HEK293 (cell line): ENCODE results near the gene SCFD2.

Experiments used
- CTCF ChIA-PET: fragments of 350-600 bp; formaldehyde crosslinking; extraction: SDS; loops from one replicate; lab custom pipeline; 2021; ENCODE audit warnings: antibody characterized with exemption; lab: Yijun Ruan, JAX
- POLR2A ChIA-PET: fragments of 300-600 bp; formaldehyde crosslinking; extraction: SDS; loops from one replicate; lab custom pipeline; 2020; ENCODE audit warnings: antibody characterized with exemption, inconsistent platforms; lab: Yijun Ruan, JAX
- H3K27ac ChIP-seq: fragments of 200-500 bp; sonication (Bioruptor generic); 2 replicates; pipeline ENCODE4 v1.5.1; 2014; ENCODE audit warnings: low read depth, low read length, control low read depth, inconsistent platforms; ENCODE audit errors: extremely low read depth
- H3K36me3 ChIP-seq, 2 experiments: fragments of 200-500 bp in 1 of 2; sonication (Bioruptor generic) in 1 of 2; 1 replicate in 1 of 2; 2 replicates in 1 of 2; pipeline ENCODE4 v1.5.1; 2014 to 2017; ENCODE audit warnings: inconsistent platforms in 2 of 2, low read length in 2 of 2; ENCODE audit not compliant: control insufficient read depth in 2 of 2, insufficient read depth in 1 of 2
- H3K4me1 ChIP-seq: fragments of 200-500 bp; sonication (Bioruptor generic); 2 replicates; pipeline ENCODE4 v1.5.1; 2014; ENCODE audit warnings: mild to moderate bottlenecking, low read length, inconsistent platforms; ENCODE audit not compliant: control insufficient read depth, insufficient read depth
- H3K4me3 ChIP-seq: 2 replicates; pipeline ENCODE4 v1.5.1; 2011; ENCODE audit warnings: low read depth, mild to moderate bottlenecking, control low read depth, low read length, moderate library complexity
- H3K9me3 ChIP-seq: fragments of 200-500 bp; sonication (Bioruptor generic); 2 replicates; pipeline ENCODE4 v1.5.1; 2014; ENCODE audit warnings: low read depth, low read length, inconsistent platforms; ENCODE audit not compliant: control insufficient read depth, insufficient read depth
- ATF2 ChIP-seq: fragments of 450-650 bp; formaldehyde crosslinking; IDR thresholded peaks from 2 replicates; pipeline ENCODE4 v1.5.1; 2016; ENCODE audit warnings: missing biosample characterization, missing genetic modification characterization, low read depth
- KLF16 ChIP-seq: fragments of 450-650 bp; formaldehyde crosslinking; IDR thresholded peaks from 2 replicates; pipeline ENCODE4 v1.5.1; 2017; ENCODE audit warnings: missing biosample characterization, missing genetic modification characterization
- PRDM10 ChIP-seq: fragments of 450-650 bp; formaldehyde crosslinking; IDR thresholded peaks from 2 replicates; pipeline ENCODE4 v1.5.1; 2016; ENCODE audit warnings: missing biosample characterization, missing genetic modification characterization
- ZBTB11 ChIP-seq: fragments of 450-650 bp; formaldehyde crosslinking; conservative IDR thresholded peaks from 2 replicates; pipeline ENCODE4 v1.5.1; 2016; ENCODE audit warnings: low read depth, missing biosample characterization, missing genetic modification characterization
- ZBTB17 ChIP-seq: fragments of 450-650 bp; formaldehyde crosslinking; IDR thresholded peaks from 2 replicates; pipeline ENCODE4 v1.5.1; 2016; ENCODE audit warnings: missing biosample characterization, missing genetic modification characterization
- ZBTB48 ChIP-seq: fragments of 450-650 bp; formaldehyde crosslinking; IDR thresholded peaks from 2 replicates; pipeline ENCODE4 v1.5.1; 2016; ENCODE audit warnings: missing biosample characterization, missing genetic modification characterization
- ZBTB7A ChIP-seq: fragments of 450-650 bp; formaldehyde crosslinking; IDR thresholded peaks from 2 replicates; pipeline ENCODE4 v1.5.1; 2016; ENCODE audit warnings: low read depth, missing biosample characterization, missing genetic modification characterization
- ZFHX2 ChIP-seq: fragments of 450-650 bp; formaldehyde crosslinking; conservative IDR thresholded peaks from 2 replicates; pipeline ENCODE4 v1.5.1; 2016; ENCODE audit warnings: missing biosample characterization, missing genetic modification characterization
- ZNF121 ChIP-seq: fragments of 450-650 bp; formaldehyde crosslinking; IDR thresholded peaks from 2 replicates; pipeline ENCODE4 v1.5.1; 2016; ENCODE audit warnings: missing biosample characterization, missing genetic modification characterization
- ZNF214 ChIP-seq: fragments of 450-650 bp; formaldehyde crosslinking; IDR thresholded peaks from 2 replicates; pipeline ENCODE4 v1.5.1; 2017; ENCODE audit warnings: missing biosample characterization, mild to moderate bottlenecking, missing genetic modification characterization, borderline replicate concordance
- ZNF280D ChIP-seq: fragments of 450-650 bp; formaldehyde crosslinking; IDR thresholded peaks from 2 replicates; pipeline ENCODE4 v1.5.1; 2016; ENCODE audit warnings: missing biosample characterization, missing genetic modification characterization
- ZNF302 ChIP-seq: fragments of 450-650 bp; formaldehyde crosslinking; IDR thresholded peaks from 2 replicates; pipeline ENCODE4 v1.5.1; 2016; ENCODE audit warnings: missing biosample characterization, missing genetic modification characterization, low read depth
- ZNF341 ChIP-seq: fragments of 450-650 bp; formaldehyde crosslinking; IDR thresholded peaks from 2 replicates; pipeline ENCODE4; 2016; ENCODE audit warnings: low read depth, missing biosample characterization, missing genetic modification characterization
- ZNF433 ChIP-seq: fragments of 450-650 bp; formaldehyde crosslinking; IDR thresholded peaks from 2 replicates; pipeline ENCODE4 v1.5.1; 2016; ENCODE audit warnings: missing biosample characterization, missing genetic modification characterization, low read depth
- ZNF449 ChIP-seq: fragments of 450-650 bp; formaldehyde crosslinking; IDR thresholded peaks from 2 replicates; pipeline ENCODE4 v1.5.1; 2017; ENCODE audit warnings: missing biosample characterization, mild to moderate bottlenecking, missing genetic modification characterization, moderate library complexity
- ZNF558 ChIP-seq: fragments of 450-650 bp; formaldehyde crosslinking; IDR thresholded peaks from 2 replicates; pipeline ENCODE4 v1.5.1; 2016; ENCODE audit warnings: missing biosample characterization, missing genetic modification characterization
- ZNF571 ChIP-seq: fragments of 450-650 bp; formaldehyde crosslinking; IDR thresholded peaks from 2 replicates; pipeline ENCODE4 v1.5.0; 2017; ENCODE audit warnings: missing biosample characterization, missing genetic modification characterization
- ZNF624 ChIP-seq: fragments of 450-650 bp; formaldehyde crosslinking; IDR thresholded peaks from 2 replicates; pipeline ENCODE4 v1.5.1; 2017; ENCODE audit warnings: missing biosample characterization, missing genetic modification characterization
- ZNF704 ChIP-seq: fragments of 450-650 bp; formaldehyde crosslinking; IDR thresholded peaks from 2 replicates; pipeline ENCODE4 v1.5.1; 2016; ENCODE audit warnings: missing biosample characterization, missing genetic modification characterization
- ZNF791 ChIP-seq: fragments of 450-650 bp; formaldehyde crosslinking; IDR thresholded peaks from 2 replicates; pipeline ENCODE4 v1.5.1; 2016; ENCODE audit warnings: missing biosample characterization, missing genetic modification characterization
- ZSCAN23 ChIP-seq: fragments of 450-650 bp; formaldehyde crosslinking; IDR thresholded peaks from 2 replicates; pipeline ENCODE4 v1.5.1; 2016; ENCODE audit warnings: missing biosample characterization, missing genetic modification characterization

SCFD2 gene

GRCh38 chr4:52861879-52862616 lies 503.8 kb downstream of the SCFD2 start, which contains the start of gene RASL11B (continued):
- no peak for TF ChIP-seq PRDM10 (tag by site-specific recombination)
- no peak for TF ChIP-seq ZNF280D
- no peak for TF ChIP-seq ZNF624 (tag by site-specific recombination)
- no peak for TF ChIP-seq ZNF214 (tag by site-specific recombination)
- TF ChIP-seq ZNF571: no peak
- TF ChIP-seq ZBTB11 (tag by site-specific recombination): no peak
- TF ChIP-seq ZBTB7A (tag by site-specific recombination): no peak
- no peak for TF ChIP-seq ZBTB48
- no peak for TF ChIP-seq ZNF704 (tag by site-specific recombination)
- 0 out of 2 replicates have a peak, but pooled peaks have one; percentile 33 for TF ChIP-seq ZBTB17 (tag by site-specific recombination)
- peak; percentile 68 for TF ChIP-seq ZFHX2
- TF ChIP-seq ZNF341 (tag by site-specific recombination): no peak
- no peak for TF ChIP-seq ZNF121 (tag by site-specific recombination)

- ChIA-PET POLR2A (interaction anchor here (0.8 kb wide), 1 partner anchor 9 kb away, joined by 4 read pairs; no protein-coding TSS in a partner anchor), CTCF (interaction anchor here (1.0 kb wide), 1 partner anchor 122 kb away, joined by 3 read pairs; no protein-coding TSS in a partner anchor)
- Histone ChIP-seq H3K4me1 (no peaks in the 10 kb centered on the region), H3K36me3 (peaks cover 0 to 21% of the 10 kb centered on the region in 2 experiments; a peak in 1 of 3 replicates), H3K27ac (no peak overlapping the region; the same call in 1 of the 2 replicates), H3K4me3 (peak overlapping the region; percentile 62), H3K9me3 (no peaks in the 10 kb centered on the region)
- TF ChIP-seq ZSCAN23 (tag by site-specific recombination) (no peak), ZNF449 (tag by site-specific recombination) (no peak), ZNF791 (tag by site-specific recombination) (no peak), ZNF433 (tag by site-specific recombination) (no peak), ATF2 (tag by site-specific recombination) (no peak), ZNF558 (tag by site-specific recombination) (no peak), ZNF302 (tag by site-specific recombination) (no peak), KLF16 (no peak)
These were observed 504.6 kb downstream of the SCFD2 start for GRCh38 chr4:52861171-52861823.
